H1 (cell line): ENCODE measurements around the gene SLC37A1. TPM values are rescaled to one million over a fixed set of nuclear protein-coding genes. Genes with fewer than 3 reads are reported as not detected.

Experiments
- CTCF ChIA-PET: fragments of 300-600 bp; sonication (Branson Sonifier 250); formaldehyde crosslinking; loops from one replicate; lab custom pipeline; 2021; ENCODE audit not compliant: partially characterized antibody; lab: Charles Lee
- POLR2A ChIA-PET: fragments of 300-600 bp; sonication (Branson Sonifier 250); formaldehyde crosslinking; loops from one replicate; lab custom pipeline; 2021; ENCODE audit warnings: inconsistent platforms; ENCODE audit not compliant: partially characterized antibody; lab: Charles Lee
- DNase-seq, 2 experiments: peaks; one replicate each; pipeline versions ENCODE4 v3.0.0 to v3.0.0-alpha.2; 2010 to 2022; ENCODE audit warnings: low spot score in 2 of 2, low read depth in 1 of 2, mixed read lengths in 1 of 2
- FAIRE-seq: peaks from 2 replicates; lab custom pipeline; 2011; peaks lifted over from hg19 to GRCh38; lab: Jason Lieb, UNC
- H2AFZ ChIP-seq: 2 replicates; pipeline ENCODE4 v1.8.1; 2012; ENCODE audit warnings: low read length, inconsistent platforms
- H2AK5ac ChIP-seq: 2 replicates; pipeline ENCODE4 v1.6.1; 2013; ENCODE audit warnings: low read depth, low read length
- H2BK120ac ChIP-seq: replicated peaks from 2 replicates; pipeline ENCODE3; 2013; ENCODE audit warnings: low read depth, low read length, inconsistent platforms
- H2BK12ac ChIP-seq: 2 replicates; pipeline ENCODE4 v1.6.1; 2013; ENCODE audit warnings: low read depth, low read length
- H2BK15ac ChIP-seq: 2 replicates; pipeline ENCODE4 v1.6.1; 2013; ENCODE audit warnings: low read length
- H2BK20ac ChIP-seq: 2 replicates; pipeline ENCODE4 v1.6.1; 2013; ENCODE audit warnings: low read length
- H2BK5ac ChIP-seq: 2 replicates; pipeline ENCODE4 v1.6.1; 2013; ENCODE audit warnings: low read depth, low read length
- H3K14ac ChIP-seq: 2 replicates; pipeline ENCODE4 v1.6.1; 2013; ENCODE audit warnings: inconsistent platforms; ENCODE audit not compliant: insufficient read length
- H3K18ac ChIP-seq: 2 replicates; pipeline ENCODE4 v1.6.1; 2013; ENCODE audit warnings: low read length; ENCODE audit errors: extremely low read depth
- H3K23ac ChIP-seq: 2 replicates; pipeline ENCODE4 v1.6.1; 2013; ENCODE audit warnings: inconsistent platforms; ENCODE audit not compliant: insufficient read length
- H3K23me2 ChIP-seq: 2 replicates; pipeline ENCODE4 v1.6.1; 2013; ENCODE audit warnings: low read depth, low read length
- H3K27ac ChIP-seq: 2 replicates; pipeline ENCODE4 v1.6.1; 2011; ENCODE audit warnings: low read depth, low read length, inconsistent platforms
- H3K27me3 ChIP-seq, 4 experiments: replicated peaks in 1 of 4; 1 replicate in 1 of 4; 2 replicates in 3 of 4; pipeline versions ENCODE4 v1.6.1 to v1.8.1; 2011 to 2013; ENCODE audit warnings: low read length in 3 of 4, mild to moderate bottlenecking in 3 of 4, inconsistent platforms in 2 of 4, mixed read lengths in 2 of 4, moderate library complexity in 1 of 4; ENCODE audit not compliant: control insufficient read depth in 3 of 4, insufficient read depth in 3 of 4; ENCODE audit errors: extremely low read depth in 1 of 4
- H3K36me3 ChIP-seq, 4 experiments: 2 replicates each; pipeline versions ENCODE4 v1.6.1 to v1.8.1; 2011 to 2013; ENCODE audit warnings: mild to moderate bottlenecking in 4 of 4, low read length in 3 of 4, moderate library complexity in 2 of 4, control low read depth in 1 of 4, inconsistent platforms in 1 of 4; ENCODE audit not compliant: insufficient read depth in 4 of 4, control insufficient read depth in 2 of 4
- H3K4ac ChIP-seq: replicated peaks from 2 replicates; pipeline ENCODE3; 2013; ENCODE audit warnings: low read length, low read depth, mixed read lengths, inconsistent platforms; ENCODE audit not compliant: insufficient read length
- H3K4me1 ChIP-seq, 4 experiments: replicated peaks in 1 of 4; 1 replicate in 1 of 4; 2 replicates in 3 of 4; pipeline versions ENCODE4 v1.6.1 to v1.8.1; 2011 to 2013; ENCODE audit warnings: low read length in 3 of 4, inconsistent platforms in 2 of 4, mixed read lengths in 1 of 4; ENCODE audit not compliant: insufficient read depth in 4 of 4, control insufficient read depth in 3 of 4
- H3K4me2 ChIP-seq, 2 experiments: 2 replicates each; pipeline versions ENCODE4 v1.6.1 to v1.8.1; 2011 to 2013; ENCODE audit warnings: low read depth in 2 of 2, low read length in 2 of 2, control low read depth in 1 of 2, inconsistent platforms in 1 of 2, mild to moderate bottlenecking in 1 of 2; ENCODE audit not compliant: insufficient read depth in 1 of 2
- H3K4me3 ChIP-seq, 4 experiments: fragments of 200-600, 300-600 bp in 1 of 4; sonication (generic), shearing (Covaris generic), sonication (Bioruptor Twin) in 1 of 4; 2 replicates each; pipeline versions ENCODE4 v1.5.1 to v1.8.1; 2011 to 2016; ENCODE audit warnings: low read length in 4 of 4, low read depth in 3 of 4, control low read depth in 2 of 4, inconsistent platforms in 2 of 4, mild to moderate bottlenecking in 2 of 4, mixed read lengths in 1 of 4, moderate library complexity in 1 of 4; ENCODE audit not compliant: insufficient read depth in 2 of 4; ENCODE audit errors: extremely low read depth in 1 of 4
- H3K56ac ChIP-seq: replicated peaks from 2 replicates; pipeline ENCODE3; 2013; ENCODE audit warnings: low read depth, mild to moderate bottlenecking, mixed read lengths, low read length, inconsistent platforms; ENCODE audit not compliant: insufficient read length
- H3K79me1 ChIP-seq: 2 replicates; pipeline ENCODE4 v1.6.1; 2013; ENCODE audit warnings: low read depth, low read length, control low read depth
- H3K79me2 ChIP-seq, 2 experiments: 2 replicates each; pipeline versions ENCODE4 v1.6.1 to v1.8.1; 2012 to 2013; ENCODE audit warnings: low read length in 2 of 2, mild to moderate bottlenecking in 2 of 2, inconsistent platforms in 1 of 2; ENCODE audit not compliant: insufficient read depth in 2 of 2, control insufficient read depth in 1 of 2
- H3K9ac ChIP-seq, 4 experiments: replicated peaks in 1 of 4; 1 replicate in 1 of 4; 2 replicates in 3 of 4; pipeline versions ENCODE4 v1.6.1 to v1.8.1; 2011 to 2013; ENCODE audit warnings: low read depth in 3 of 4, low read length in 3 of 4, control low read depth in 2 of 4, mild to moderate bottlenecking in 2 of 4, moderate library complexity in 2 of 4, inconsistent platforms in 1 of 4; ENCODE audit errors: extremely low read depth in 1 of 4
- H3K9me3 ChIP-seq, 2 experiments: 2 replicates each; pipeline versions ENCODE4 v1.6.1 to v1.8.1; 2012 to 2013; ENCODE audit warnings: mild to moderate bottlenecking in 2 of 2, moderate library complexity in 2 of 2, control low read depth in 1 of 2, inconsistent platforms in 1 of 2, low read depth in 1 of 2, low read length in 1 of 2, mixed read lengths in 1 of 2; ENCODE audit not compliant: insufficient read depth in 2 of 2
- H4K20me1 ChIP-seq, 2 experiments: replicated peaks in 1 of 2; 2 replicates each; pipeline versions ENCODE3 to v1.8.1; 2011 to 2013; ENCODE audit warnings: inconsistent platforms in 2 of 2, low read length in 2 of 2, mild to moderate bottlenecking in 1 of 2; ENCODE audit not compliant: insufficient read depth in 2 of 2, control insufficient read depth in 1 of 2
- H4K5ac ChIP-seq: 2 replicates; pipeline ENCODE4 v1.6.1; 2013; ENCODE audit warnings: low read length, low read depth, mixed read lengths, inconsistent platforms; ENCODE audit not compliant: insufficient read length
- H4K8ac ChIP-seq: 2 replicates; pipeline ENCODE4 v1.8.0; 2013; ENCODE audit warnings: mild to moderate bottlenecking, moderate library complexity, low read length, inconsistent platforms; ENCODE audit not compliant: insufficient read depth; ENCODE audit errors: extremely low read depth
- H4K91ac ChIP-seq: replicated peaks from 2 replicates; pipeline ENCODE3; 2013; ENCODE audit warnings: low read length, mixed read lengths, inconsistent platforms; ENCODE audit not compliant: insufficient read length
- BACH1 ChIP-seq: IDR thresholded peaks from 2 replicates; pipeline ENCODE4 v1.6.1; 2012; ENCODE audit warnings: low read length, improper control_type of control experiment
- CBX8 ChIP-seq: fragments of 300-800, 300-1000 bp; sonication (generic); IDR thresholded peaks from 2 replicates; pipeline ENCODE4 v1.7.1; 2016; ENCODE audit warnings: low read depth, low read length, borderline replicate concordance
- JUND ChIP-seq: IDR thresholded peaks from 2 replicates; pipeline ENCODE4 v1.6.1; 2011; ENCODE audit warnings: mild to moderate bottlenecking, improper control_type of control experiment, low read length
- NRF1 ChIP-seq: IDR thresholded peaks from 2 replicates; pipeline ENCODE4 v1.6.1; 2011; ENCODE audit warnings: mild to moderate bottlenecking, low read depth, low read length, improper control_type of control experiment
- SAP30 ChIP-seq: fragments of 300-600 bp; sonication (generic); IDR thresholded peaks from 2 replicates; pipeline ENCODE4 v1.7.1; 2012; ENCODE audit warnings: low read length, moderate library complexity, mild to moderate bottlenecking, inconsistent platforms; ENCODE audit not compliant: insufficient read depth, insufficient replicate concordance
- WGBS, 2 experiments: shearing (Covaris generic) in 1 of 2; methylation state at CpG; one replicate each; pipeline versions ENCODE4 v1.1.6 to v1.1.7; 2013 to 2015; ENCODE audit warnings: low lambda C conversion rate in 2 of 2, mixed read lengths in 2 of 2, inconsistent platforms in 1 of 2, low coverage in 1 of 2, missing lambda C conversion rate in 1 of 2; ENCODE audit not compliant: insufficient replicate concordance in 2 of 2, insufficient coverage in 1 of 2, insufficient read length in 1 of 2; ENCODE audit errors: extremely low coverage in 1 of 2, missing lambda C conversion rate in 1 of 2; 5-methylcytosine and 5-hydroxymethylcytosine counted together
- polyA plus RNA-seq, 7 experiments: library from polyadenylated mRNA; depleted of rRNA in 3 of 7; stranded (reverse) in 5 of 7; unstranded in 2 of 7; fragments of >200 nt in 5 of 7; fragments of 200-250 nt in 2 of 7; gene quantifications; 1 replicate in 5 of 7; 2 replicates in 1 of 7; 4 replicates in 1 of 7; pipeline versions ENCODE4 v1.2.1 to v1.2.3, GENCODE V29; 2011 to 2013; ENCODE audit warnings: missing spikeins in 2 of 7, mixed read lengths in 2 of 7
- total RNA-seq: library from RNA; stranded (reverse); fragmentation: NEBNext Ultra II Directional; extraction: Animal tissue kit (Norgen Biotek cat#: 25700); gene quantifications from 2 replicates; pipeline ENCODE4 v1.2.1, GENCODE V29; 2021

SLC37A1 gene
- total and polyA plus RNA-seq, 2 of the 8 experiments (the other 6 are each of a cell fraction or from before 2014, with no cell fraction given), result 15.6 to 30.9 TPM

DNA sequence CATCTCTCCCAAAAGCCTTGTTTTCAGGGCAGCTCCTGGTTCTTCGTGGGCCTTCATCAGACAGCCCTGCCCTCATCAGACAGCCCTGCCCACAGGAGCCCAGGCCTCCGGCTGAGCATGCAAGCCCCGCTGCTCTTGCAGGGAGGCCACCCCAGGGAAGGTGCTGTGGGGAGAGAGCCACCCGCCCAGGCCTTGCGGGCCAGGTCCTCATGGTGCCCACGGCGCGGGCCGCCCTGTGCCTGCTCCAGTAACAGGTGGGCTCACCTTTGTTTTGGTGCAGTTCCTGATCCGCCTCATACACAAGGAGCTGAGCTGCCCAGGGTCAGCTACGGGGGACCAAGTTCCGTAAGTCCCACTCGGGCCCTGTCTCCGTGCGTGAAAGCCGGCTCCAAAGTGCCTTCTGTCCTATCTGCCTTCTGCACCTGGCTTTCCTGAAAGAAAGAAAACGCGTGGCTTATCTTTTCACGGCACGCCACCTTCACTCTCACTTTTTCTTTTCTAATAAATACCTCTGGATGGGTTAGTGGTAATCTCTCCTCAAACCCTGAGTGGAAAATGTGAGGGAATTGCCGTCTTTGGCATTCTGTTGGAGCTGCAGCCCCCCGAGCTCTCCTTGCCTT lies 65.9 kb downstream of the SLC37A1 start:
- H3K14ac ChIP-seq, result no peak overlapping the region
- no peak overlapping the region for H3K4me3 ChIP-seq
- H4K91ac ChIP-seq, result no peak overlapping the region
- WGBS, 2 experiments, result 93% methylated on average over 20 of the region's 22 CpGs; no CpG with 5 or more reads in 1 of the 2 experiments
- no peak overlapping the region for H2AFZ ChIP-seq
- H2BK20ac ChIP-seq, result no peak overlapping the region
- H3K36me3 ChIP-seq, result peaks cover 2 to 9% (median 3%) of the 10 kb centered on the region in 4 experiments; a peak in 3 of 8 replicates
- no peak overlapping the region for H2BK5ac ChIP-seq
- H4K5ac ChIP-seq, result no peak overlapping the region
- no peak overlapping the region for H2BK120ac ChIP-seq
- no peak overlapping the region for H2BK12ac ChIP-seq
- FAIRE-seq (no peak), DNase-seq (no peak)
- H2BK15ac ChIP-seq, result no peak overlapping the region
- peaks cover 2 to 5% of the 10 kb centered on the region in 2 experiments; a peak in 2 of 4 replicates for H3K9me3 ChIP-seq
- ChIA-PET CTCF (interaction anchor here (1.2 to 2.8 kb wide), 2 partner anchors 14 to 217 kb away, joined by 4 to 16 read pairs; no protein-coding TSS in a partner anchor), POLR2A (no interaction called here)
- H3K23me2 ChIP-seq, result no peaks in the 10 kb centered on the region
- H3K23ac ChIP-seq, result no peak overlapping the region
- H3K18ac ChIP-seq, result no peak overlapping the region
- H2AK5ac ChIP-seq, result no peak overlapping the region
- no peaks in the 10 kb centered on the region for H3K79me2 ChIP-seq
- H3K4me1 ChIP-seq, result no peaks in the 10 kb centered on the region; a peak in 1 of 7 replicates
- H3K27me3 ChIP-seq, result no peaks in the 10 kb centered on the region
- H3K4ac ChIP-seq, result no peak overlapping the region
- no peak overlapping the region for H3K27ac ChIP-seq
- no peak overlapping the region for H3K9ac ChIP-seq
- no peaks in the 10 kb centered on the region for H3K79me1 ChIP-seq
- no peaks in the 10 kb centered on the region for H4K20me1 ChIP-seq
- no peak for TF ChIP-seq NRF1
- TF ChIP-seq BACH1, result no peak
- TF ChIP-seq JUND, result no peak
- no peak for TF ChIP-seq SAP30
- no peak for TF ChIP-seq CBX8
- TF ChIP-seq, all 59 proteins: peak for 0
- H3K56ac ChIP-seq, result no peak overlapping the region
- H3K4me2 ChIP-seq, result no peak overlapping the region
- H4K8ac ChIP-seq, result no peak overlapping the region
